ENCODE measurements around the gene FOCAD. TPM values are rescaled to one million over a fixed set of nuclear protein-coding genes. Genes with fewer than 3 reads are reported as not detected.

The FOCAD gene
- total RNA-seq, 2 experiments from 2014 or later = 32.5 to 34.3 TPM

DNA sequence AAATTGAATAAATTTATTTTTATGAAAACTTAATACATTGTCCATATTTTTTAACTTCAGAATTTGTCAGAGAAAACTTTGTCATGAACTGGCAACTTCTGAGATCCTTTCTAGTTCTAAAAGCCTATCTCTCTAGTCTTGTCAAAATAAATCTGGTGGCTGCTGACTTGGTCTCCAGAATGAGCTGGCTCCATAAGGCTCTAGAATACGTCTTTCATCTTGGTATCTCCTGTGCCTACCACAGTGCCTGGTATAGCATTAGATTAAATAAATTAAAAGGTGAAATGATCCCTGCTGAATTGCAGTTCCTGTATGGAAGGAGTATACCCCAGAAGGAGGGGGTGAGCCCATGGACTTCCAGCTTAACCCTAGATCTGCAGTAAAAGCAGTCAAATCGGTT lies 2.6 kb upstream of the FOCAD start:
- Mint-ChIP-seq H3K27me3 (no peaks in the 10 kb centered on the region), H3K9me3 (ENCODE audit: low read depth) (no peaks in the 10 kb centered on the region), H3K36me3 (ENCODE audit: low read depth) (no peaks in the 10 kb centered on the region), H3K4me3 (no peak overlapping the region), H3K27ac (no peak overlapping the region), H3K4me1 (peaks cover 25% of the 10 kb centered on the region)
- DNase-seq (no peak), ATAC-seq (no peak)
- intact Hi-C loops (cut with DNase I, micrococcal nuclease) = loop anchor here in 1 of 2 experiments (5.0 kb wide), 3 partner anchors 174 to 1634 kb away; partner anchors contain the start of gene RRAGA
- ChIA-PET CTCF (no interaction called here), POLR2A (interaction anchor here (0.6 kb wide), 1 partner anchor 27 kb away, joined by 6 read pairs; no protein-coding TSS in a partner anchor)

DNA sequence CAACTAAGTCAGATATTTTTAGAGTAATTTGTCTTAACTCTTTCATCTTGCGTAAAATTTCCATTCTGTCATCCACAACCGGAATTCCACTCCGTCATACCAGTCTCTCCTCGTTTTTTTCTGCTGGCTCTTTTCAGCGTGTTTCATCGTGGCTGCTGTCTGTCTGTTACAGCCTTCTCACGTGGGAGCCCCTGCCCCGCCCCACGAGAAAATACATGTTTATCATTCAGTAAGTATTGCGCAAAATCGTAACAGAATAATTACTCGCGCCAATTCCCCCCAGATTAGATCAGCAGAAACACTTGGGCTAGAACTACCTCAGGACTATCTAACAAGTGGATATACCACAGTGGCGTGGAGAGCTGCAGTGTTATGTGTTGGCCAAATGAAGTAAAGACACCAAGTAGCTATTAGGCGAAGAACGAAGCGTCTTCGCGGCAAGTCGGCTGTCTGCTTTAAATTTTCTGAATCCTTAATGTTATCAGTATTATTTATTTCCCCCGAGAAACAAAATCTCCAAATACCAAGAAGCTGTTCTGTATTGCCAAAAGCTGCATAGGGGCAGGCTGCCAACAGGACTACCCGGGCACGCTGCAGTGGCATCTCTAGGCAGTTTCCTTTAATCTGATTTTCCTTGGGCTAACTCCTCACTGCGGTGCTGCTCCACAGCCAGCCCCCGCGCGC lies 566 bp upstream of the FOCAD start:
- intact Hi-C loops (cut with DNase I, micrococcal nuclease) = loop anchor here (1.0 to 5.0 kb wide), 11 partner anchors 61 to 1636 kb away; partner anchors contain the start of genes MLLT3 (in 2 of the 2), HACD4 (in 1 of the 2) and RRAGA (in 1 of the 2)
- peak overlapping the region; percentile 75 for H3K27ac Mint-ChIP-seq
- DNase-seq (peak; percentile 69), ATAC-seq (peak; percentile 12)
- H3K36me3 Mint-ChIP-seq (ENCODE audit: low read depth) = no peaks in the 10 kb centered on the region
- no peaks in the 10 kb centered on the region for H3K9me3 Mint-ChIP-seq (ENCODE audit: low read depth)
- H3K27me3 Mint-ChIP-seq = no peaks in the 10 kb centered on the region
- peak overlapping the region; percentile 86 for H3K4me3 Mint-ChIP-seq
- peaks cover 30% of the 10 kb centered on the region for H3K4me1 Mint-ChIP-seq
- CTCF ChIA-PET = interaction anchor here (0.8 to 2.4 kb wide), 3 partner anchors 57 to 258 kb away, joined by 3 to 24 read pairs (median 3); partner anchors contain the start of gene MLLT3
- POLR2A ChIA-PET = interaction anchor here (0.7 to 2.3 kb wide), 5 partner anchors 24 to 429 kb away, joined by 3 to 26 read pairs (median 3); partner anchors contain the start of gene MLLT3

- CTCF ChIA-PET = interaction anchor here (0.5 to 2.4 kb wide), 7 partner anchors 17 to 385 kb away, joined by 3 to 24 read pairs (median 3); partner anchors contain the start of gene MLLT3
- Mint-ChIP-seq H3K4me3 (peak overlapping the region; percentile 86), H3K36me3 (ENCODE audit: low read depth) (no peaks in the 10 kb centered on the region), H3K9me3 (ENCODE audit: low read depth) (no peaks in the 10 kb centered on the region), H3K27ac (peak overlapping the region; percentile 74), H3K4me1 (peaks cover 27% of the 10 kb centered on the region), H3K27me3 (no peaks in the 10 kb centered on the region)
- intact Hi-C loops (cut with DNase I, micrococcal nuclease) = loop anchor here (1.0 to 5.0 kb wide), 11 partner anchors 63 to 1638 kb away; partner anchors contain the start of genes MLLT3 (in 2 of the 2), HACD4 (in 1 of the 2) and RRAGA (in 1 of the 2)
- peak; percentile 10 for ATAC-seq
- POLR2A ChIA-PET = interaction anchor here (0.6 to 2.3 kb wide), 8 partner anchors 25 to 686 kb away, joined by 3 to 26 read pairs (median 4); partner anchors contain the start of gene MLLT3
- DNase-seq = no peak
These were observed 1.0 kb downstream of the FOCAD start for GRCh38 chr9:20684875-20685696.

DNA sequence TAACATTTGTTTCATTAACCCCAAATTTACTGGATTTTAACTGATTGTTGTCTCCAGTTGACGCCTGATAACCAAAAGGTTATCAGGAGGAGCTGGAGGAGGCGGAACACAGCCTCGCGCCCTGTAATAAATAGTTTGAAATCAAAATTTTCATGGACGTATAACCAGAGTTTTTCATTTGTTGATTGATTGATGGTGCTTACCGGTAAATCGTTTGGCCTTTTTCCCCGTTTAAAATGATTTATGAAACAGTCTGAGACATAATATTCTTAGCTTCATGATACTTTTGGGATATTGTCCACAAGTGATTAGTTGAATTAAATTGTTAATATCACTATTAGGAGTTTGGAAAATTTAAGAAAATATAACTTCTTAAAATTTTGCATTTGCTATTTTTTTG lies 1.7 kb downstream of the FOCAD start:
- ChIA-PET CTCF (interaction anchor here (1.0 to 2.1 kb wide), 4 partner anchors 16 to 309 kb away, joined by 3 to 8 read pairs (median 3); no protein-coding TSS in a partner anchor), POLR2A (interaction anchor here (0.7 to 2.3 kb wide), 6 partner anchors 64 to 331 kb away, joined by 3 to 26 read pairs (median 4); partner anchors contain the start of gene MLLT3)
- no peaks in the 10 kb centered on the region for H3K27me3 Mint-ChIP-seq
- DNase-seq = no peak
- H3K27ac Mint-ChIP-seq = no peak overlapping the region
- H3K4me3 Mint-ChIP-seq = no peak overlapping the region
- intact Hi-C loops (cut with DNase I, micrococcal nuclease) = loop anchor here (1.0 to 2.0 kb wide), 5 partner anchors 127 to 687 kb away; no protein-coding TSS in a partner anchor
- H3K36me3 Mint-ChIP-seq (ENCODE audit: low read depth) = no peaks in the 10 kb centered on the region
- peaks cover 27% of the 10 kb centered on the region for H3K4me1 Mint-ChIP-seq
- no peaks in the 10 kb centered on the region for H3K9me3 Mint-ChIP-seq (ENCODE audit: low read depth)
- ATAC-seq = no peak

- Mint-ChIP-seq H3K27ac (no peak overlapping the region), H3K27me3 (no peaks in the 10 kb centered on the region), H3K4me3 (no peak overlapping the region), H3K4me1 (peaks cover 22% of the 10 kb centered on the region), H3K9me3 (ENCODE audit: low read depth) (no peaks in the 10 kb centered on the region), H3K36me3 (ENCODE audit: low read depth) (peaks cover 5% of the 10 kb centered on the region)
- ChIA-PET CTCF (interaction anchor here (0.8 to 2.3 kb wide), 3 partner anchors 14 to 420 kb away, joined by 3 to 5 read pairs (median 5); no protein-coding TSS in a partner anchor), POLR2A (no interaction called here)
- DNase-seq (no peak), ATAC-seq (no peak)
- intact Hi-C loops (cut with DNase I, micrococcal nuclease) = no loop called here
These were observed 5.8 kb downstream of the FOCAD start for GRCh38 chr9:20689833-20690232.

DNA sequence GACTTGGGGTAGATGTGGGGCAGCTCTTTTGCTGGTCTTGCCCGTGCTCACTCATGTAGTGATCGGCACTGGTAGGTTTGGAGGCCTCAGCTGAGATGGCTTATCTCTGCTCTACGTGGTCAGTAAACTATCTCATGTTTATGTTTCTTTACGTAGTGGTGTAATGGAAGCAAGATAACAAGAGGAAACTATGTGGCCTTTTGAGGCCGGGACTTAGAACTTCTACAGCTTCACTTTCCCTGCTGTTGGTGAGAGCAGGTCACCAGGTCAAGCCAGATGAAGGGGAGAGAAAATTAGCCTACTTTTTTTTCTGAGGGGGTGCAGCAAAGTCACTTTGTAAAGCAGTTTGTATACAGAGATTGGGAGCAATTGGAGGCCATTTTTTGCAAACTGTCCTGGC lies 8.5 kb downstream of the FOCAD start:
- no peak overlapping the region for H3K4me3 Mint-ChIP-seq
- DNase-seq (no peak), ATAC-seq (no peak)
- peaks cover 7% of the 10 kb centered on the region for H3K4me1 Mint-ChIP-seq
- H3K27ac Mint-ChIP-seq = no peak overlapping the region
- intact Hi-C loops (cut with DNase I, micrococcal nuclease) = no loop called here
- H3K36me3 Mint-ChIP-seq (ENCODE audit: low read depth) = peaks cover 5% of the 10 kb centered on the region
- ChIA-PET CTCF (no interaction called here), POLR2A (no interaction called here)
- H3K27me3 Mint-ChIP-seq = no peaks in the 10 kb centered on the region
- no peaks in the 10 kb centered on the region for H3K9me3 Mint-ChIP-seq (ENCODE audit: low read depth)

- no peak overlapping the region for H3K4me3 Mint-ChIP-seq
- peaks cover 5% of the 10 kb centered on the region for H3K36me3 Mint-ChIP-seq (ENCODE audit: low read depth)
- no peak overlapping the region for H3K27ac Mint-ChIP-seq
- DNase-seq = no peak
- peaks cover 7% of the 10 kb centered on the region for H3K4me1 Mint-ChIP-seq
- ChIA-PET POLR2A (no interaction called here), CTCF (no interaction called here)
- intact Hi-C loops (cut with DNase I, micrococcal nuclease) = no loop called here
- H3K27me3 Mint-ChIP-seq = no peaks in the 10 kb centered on the region
- no peaks in the 10 kb centered on the region for H3K9me3 Mint-ChIP-seq (ENCODE audit: low read depth)
- no peak for ATAC-seq
These were observed 9.0 kb downstream of the FOCAD start for GRCh38 chr9:20693068-20693467.

GRCh38 chr9:20694248-20694647 lies 10.2 kb downstream of the FOCAD start:
- Mint-ChIP-seq H3K36me3 (ENCODE audit: low read depth) (peaks cover 5% of the 10 kb centered on the region), H3K27ac (no peak overlapping the region), H3K4me1 (peaks cover 13% of the 10 kb centered on the region), H3K9me3 (ENCODE audit: low read depth) (no peaks in the 10 kb centered on the region), H3K27me3 (no peaks in the 10 kb centered on the region), H3K4me3 (no peak overlapping the region)
- intact Hi-C loops (cut with DNase I, micrococcal nuclease) = no loop called here
- DNase-seq = no peak
- ChIA-PET CTCF (no interaction called here), POLR2A (no interaction called here)
- ATAC-seq = no peak

DNA sequence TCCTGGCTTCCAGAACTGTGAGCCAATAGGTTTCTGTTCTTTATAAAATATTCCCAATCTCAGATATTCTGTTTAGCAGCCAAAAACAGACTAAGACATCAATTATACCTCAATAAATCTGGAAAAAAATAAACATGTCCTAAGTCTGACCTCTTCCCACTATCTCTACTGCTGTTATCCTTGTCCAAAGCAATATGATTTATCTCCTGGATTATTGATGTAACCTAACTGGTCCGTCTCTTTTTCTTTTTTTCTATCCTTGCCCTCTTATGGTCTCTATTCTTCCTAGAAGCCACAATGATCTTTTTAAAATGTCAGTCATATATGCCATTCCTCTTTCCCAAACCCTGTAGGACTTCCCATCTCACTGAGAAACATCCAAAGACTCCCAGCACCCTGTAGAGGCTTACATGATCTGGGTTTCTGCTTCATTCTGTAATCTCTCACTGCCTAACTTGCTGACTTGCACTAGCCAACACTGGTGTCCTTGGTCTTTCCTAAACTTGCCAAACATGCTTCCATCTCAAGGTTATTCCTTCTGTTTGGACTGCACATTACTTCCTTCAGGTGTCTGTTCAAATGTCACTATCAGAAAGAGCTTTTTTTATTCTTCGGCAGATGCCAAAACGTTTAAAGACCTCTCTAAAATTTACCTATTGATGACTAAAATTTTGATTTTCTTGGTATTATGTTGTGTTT lies 13.1 kb downstream of the FOCAD start:
- intact Hi-C loops (cut with DNase I, micrococcal nuclease) = no loop called here
- peaks cover 13% of the 10 kb centered on the region for H3K4me1 Mint-ChIP-seq
- POLR2A ChIA-PET = interaction anchor here (0.7 kb wide), 1 partner anchor 752 kb away, joined by 3 read pairs; no protein-coding TSS in a partner anchor
- H3K4me3 Mint-ChIP-seq = no peak overlapping the region
- no peak for DNase-seq
- no peaks in the 10 kb centered on the region for H3K27me3 Mint-ChIP-seq
- no peak overlapping the region for H3K27ac Mint-ChIP-seq
- CTCF ChIA-PET = interaction anchor here (0.6 kb wide), 1 partner anchor 71 kb away, joined by 3 read pairs; no protein-coding TSS in a partner anchor
- peaks cover 5% of the 10 kb centered on the region for H3K36me3 Mint-ChIP-seq (ENCODE audit: low read depth)
- ATAC-seq = no peak
- no peaks in the 10 kb centered on the region for H3K9me3 Mint-ChIP-seq (ENCODE audit: low read depth)

- Mint-ChIP-seq H3K4me1 (peaks cover 10% of the 10 kb centered on the region), H3K4me3 (no peak overlapping the region), H3K27ac (no peak overlapping the region), H3K27me3 (no peaks in the 10 kb centered on the region), H3K36me3 (ENCODE audit: low read depth) (peaks cover 2% of the 10 kb centered on the region), H3K9me3 (ENCODE audit: low read depth) (no peaks in the 10 kb centered on the region)
- CTCF ChIA-PET = no interaction called here
- no peak for ATAC-seq
- intact Hi-C loops (cut with DNase I, micrococcal nuclease) = loop anchor here in 1 of 2 experiments (2.0 kb wide), 1 partner anchor 40 kb away; no protein-coding TSS in a partner anchor
- DNase-seq = no peak
- POLR2A ChIA-PET = no interaction called here
These were observed 14.7 kb downstream of the FOCAD start for GRCh38 chr9:20698782-20699181.
